Hepatocyte (in vitro differentiated cells): Measurements from ENCODE around the gene TMEM175. TPM values are rescaled to one million over a fixed set of nuclear protein-coding genes. Genes with fewer than 3 reads are reported as not detected.

ENCODE experiments used
- DNase-seq: peaks from one replicate; pipeline ENCODE4 v3.0.0-alpha.2; 2016; ENCODE audit warnings: low spot score
- H2AFZ ChIP-seq: fragments of 200-600 bp; sonication (generic); 2 replicates; pipeline ENCODE4 v1.6.0; 2016; ENCODE audit warnings: antibody characterized with exemption, mild to moderate bottlenecking
- H3K27ac ChIP-seq: fragments of 200-600 bp; sonication (generic); 2 replicates; pipeline ENCODE4 v1.5.1; 2016; ENCODE audit warnings: mild to moderate bottlenecking
- H3K27me3 ChIP-seq: fragments of 200-600 bp; sonication (generic); 2 replicates; pipeline ENCODE4 v1.6.1; 2016
- H3K36me3 ChIP-seq: fragments of 200-600 bp; sonication (generic); replicated peaks from 2 replicates; pipeline ENCODE4 v1.5.1; 2016; ENCODE audit warnings: low read depth; ENCODE audit not compliant: insufficient read depth
- H3K4me1 ChIP-seq: fragments of 200-600 bp; sonication (generic); 2 replicates; pipeline ENCODE4 v1.5.1; 2016; ENCODE audit warnings: mild to moderate bottlenecking, moderate library complexity; ENCODE audit not compliant: insufficient read depth
- H3K4me2 ChIP-seq: fragments of 200-600 bp; sonication (generic); 2 replicates; pipeline ENCODE4 v1.6.0; 2016
- H3K4me3 ChIP-seq: fragments of 200-600 bp; sonication (generic); 2 replicates; pipeline ENCODE4 v1.5.1; 2016; ENCODE audit warnings: mild to moderate bottlenecking
- H3K79me2 ChIP-seq: fragments of 200-600 bp; sonication (generic); 2 replicates; pipeline ENCODE4 v1.6.0; 2017; ENCODE audit warnings: mild to moderate bottlenecking
- H3K9me2 ChIP-seq: fragments of 200-600 bp; sonication (generic); replicated peaks from 2 replicates; pipeline ENCODE4 v1.6.0; 2017; ENCODE audit warnings: mild to moderate bottlenecking; ENCODE audit not compliant: insufficient read depth
- H3K9me3 ChIP-seq: fragments of 200-600 bp; sonication (generic); 2 replicates; pipeline ENCODE4 v1.5.1; 2016; ENCODE audit warnings: low read depth, mild to moderate bottlenecking
- H4K20me1 ChIP-seq: fragments of 200-600 bp; sonication (generic); 2 replicates; pipeline ENCODE4 v1.6.0; 2016; ENCODE audit warnings: mild to moderate bottlenecking; ENCODE audit not compliant: insufficient read depth, poor library complexity, severe bottlenecking
- CTCF ChIP-seq: fragments of 200-600 bp; sonication (generic); IDR thresholded peaks from 2 replicates; pipeline ENCODE4 v1.5.1; 2016; ENCODE audit warnings: antibody characterized with exemption, mild to moderate bottlenecking; ENCODE audit not compliant: poor library complexity
- EZH2 ChIP-seq: fragments of 200-600 bp; sonication (generic); IDR thresholded peaks from 2 replicates; pipeline ENCODE4 v1.6.1; 2016; ENCODE audit warnings: antibody characterized with exemption, mild to moderate bottlenecking, borderline replicate concordance
- EZH2phosphoT487 ChIP-seq: fragments of 200-600 bp; sonication (generic); IDR thresholded peaks from one replicate; pipeline ENCODE4 v1.6.1; 2018; ENCODE audit warnings: antibody characterized with exemption, mild to moderate bottlenecking, low read depth, moderate library complexity; ENCODE audit not compliant: unreplicated experiment, severe bottlenecking
- WGBS: methylation state at CpG from one replicate; pipeline ENCODE4 v1.1.6; 2016; ENCODE audit warnings: low lambda C conversion rate; ENCODE audit errors: missing lambda C conversion rate; 5-methylcytosine and 5-hydroxymethylcytosine counted together
- polyA plus RNA-seq: library from polyadenylated mRNA; unstranded; fragments of >200 nt; fragmentation: Nextera tagmentation; extraction: Ambion mirVana; gene quantifications from 2 replicates; pipeline ENCODE4 v1.2.1, GENCODE V29; 2016
- total RNA-seq: library from RNA; depleted of rRNA; stranded (reverse); fragments of >200 nt; gene quantifications from 2 replicates; pipeline ENCODE4 v1.2.3, GENCODE V29; 2014

TMEM175 gene
- total and polyA plus RNA-seq, 2 experiments from 2014 or later, result 14.8 to 31.4 TPM

GRCh38 chr4:905485-906338, 26.5 kb upstream of the TMEM175 start:
- no peaks in the 10 kb centered on the region for H3K4me1 ChIP-seq
- H3K36me3 ChIP-seq, result no peaks in the 10 kb centered on the region
- H3K4me2 ChIP-seq, result no peak overlapping the region
- DNase-seq, result no peak
- no peaks in the 10 kb centered on the region for H3K9me2 ChIP-seq
- H3K79me2 ChIP-seq, result no peaks in the 10 kb centered on the region
- no peaks in the 10 kb centered on the region for H4K20me1 ChIP-seq
- 98% methylated on average over 45 of the region's 49 CpGs for WGBS
- TF ChIP-seq EZH2 (no peak), CTCF (no peak), EZH2phosphoT487 (no peak)
- H3K27me3 ChIP-seq, result no peaks in the 10 kb centered on the region
- no peak overlapping the region for H3K4me3 ChIP-seq
- H3K9me3 ChIP-seq, result no peaks in the 10 kb centered on the region
- H2AFZ ChIP-seq, result no peak overlapping the region
- H3K27ac ChIP-seq, result no peak overlapping the region

GRCh38 chr4:906339-907102, 25.7 kb upstream of the TMEM175 start:
- no peak for DNase-seq
- Histone ChIP-seq H3K9me3 (no peaks in the 10 kb centered on the region), H3K27ac (no peak overlapping the region), H3K79me2 (peaks cover under 1% of the 10 kb centered on the region), H3K4me3 (no peak overlapping the region), H3K36me3 (no peaks in the 10 kb centered on the region), H2AFZ (no peak overlapping the region), H3K4me2 (no peak overlapping the region), H3K9me2 (no peaks in the 10 kb centered on the region), H3K27me3 (no peaks in the 10 kb centered on the region), H3K4me1 (no peaks in the 10 kb centered on the region), H4K20me1 (no peaks in the 10 kb centered on the region)
- WGBS, result over 99% methylated on average over 19 of the region's 20 CpGs
- TF ChIP-seq EZH2 (no peak), EZH2phosphoT487 (no peak), CTCF (no peak)

GRCh38 chr4:907103-907400, 25.2 kb upstream of the TMEM175 start:
- no peaks in the 10 kb centered on the region for H3K4me1 ChIP-seq
- no peaks in the 10 kb centered on the region for H3K9me2 ChIP-seq
- 100% methylated on average over 3 of the region's 7 CpGs for WGBS
- DNase-seq, result no peak
- H3K4me2 ChIP-seq, result no peak overlapping the region
- no peak overlapping the region for H3K27ac ChIP-seq
- no peak overlapping the region for H3K4me3 ChIP-seq
- H2AFZ ChIP-seq, result no peak overlapping the region
- H3K36me3 ChIP-seq, result no peaks in the 10 kb centered on the region
- no peaks in the 10 kb centered on the region for H4K20me1 ChIP-seq
- no peak for TF ChIP-seq CTCF
- TF ChIP-seq EZH2phosphoT487, result no peak
- TF ChIP-seq EZH2, result no peak
- no peaks in the 10 kb centered on the region for H3K27me3 ChIP-seq
- peaks cover 2% of the 10 kb centered on the region for H3K79me2 ChIP-seq
- H3K9me3 ChIP-seq, result no peaks in the 10 kb centered on the region
